Stimulated activated CD4-positive, alpha-beta T cell treated with anti-CD3 and anti-CD28 coated beads, Interleukin-12 subunit alpha, Interleukin-12 subunit beta, amount 100 ng/mL, for 24 hours (primary cell): ENCODE results near the gene SAMD11.
A peak's percentile ranks its signal among the peaks of the same experiment; 100 is the strongest.
"Not testable (repeated sequence)": the region's sequence is repeated elsewhere in the genome, so short reads cannot be mapped to it uniquely, and the experiment has no call there.

Experiments used
- DNase-seq, 2 experiments: peaks; one replicate each; pipeline ENCODE4 v3.0.0-alpha.2; 2020; ENCODE audit warnings: low read depth in 2 of 2

The SAMD11 gene

DNA sequence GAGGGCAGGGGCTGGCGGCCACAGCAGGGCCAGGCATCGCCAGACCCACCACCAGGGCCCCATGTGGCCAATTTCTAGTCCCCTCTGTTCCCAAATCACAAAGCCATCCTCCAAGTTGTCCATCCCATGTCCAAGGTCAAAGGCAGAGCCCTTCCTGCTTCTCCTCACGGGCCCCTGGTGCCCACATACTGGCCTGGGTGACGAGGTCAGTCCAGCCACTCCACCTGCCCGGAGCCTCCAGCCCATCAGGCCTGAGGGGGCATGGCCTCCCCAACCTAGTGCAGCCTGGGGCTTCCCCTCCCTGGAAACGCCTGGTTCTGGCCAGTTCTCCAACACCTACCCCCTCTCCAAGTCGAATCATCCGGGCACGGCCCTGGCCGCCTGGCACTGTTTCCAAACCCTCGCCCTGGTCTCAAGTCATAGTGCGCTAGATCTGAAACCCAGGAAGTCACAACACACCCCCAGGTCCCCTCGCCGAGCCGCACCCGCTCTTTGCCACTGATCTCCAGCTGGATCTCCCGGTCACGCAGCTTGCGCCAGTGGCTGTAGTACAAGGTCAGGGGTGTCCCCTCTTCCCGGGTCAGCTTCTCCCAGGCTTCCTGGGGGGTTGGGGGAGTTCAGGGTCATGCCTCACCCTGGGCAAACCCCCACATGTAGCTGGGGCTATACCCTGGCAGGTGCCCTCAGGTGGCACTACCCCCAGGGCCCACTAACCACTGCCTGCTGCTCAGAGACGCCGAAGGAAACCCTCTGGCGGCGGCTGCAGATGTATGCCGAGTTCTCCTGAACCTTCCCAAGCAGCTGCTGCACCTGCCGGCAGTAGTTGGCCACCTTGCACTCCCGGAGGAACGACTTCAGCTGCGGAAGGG, 22.2 kb downstream of the SAMD11 start:
- DNase-seq, result no peak

GRCh38 chr1:946811-947210, 23.1 kb downstream of the SAMD11 start:
- not testable (repeated sequence) for DNase-seq

DNA sequence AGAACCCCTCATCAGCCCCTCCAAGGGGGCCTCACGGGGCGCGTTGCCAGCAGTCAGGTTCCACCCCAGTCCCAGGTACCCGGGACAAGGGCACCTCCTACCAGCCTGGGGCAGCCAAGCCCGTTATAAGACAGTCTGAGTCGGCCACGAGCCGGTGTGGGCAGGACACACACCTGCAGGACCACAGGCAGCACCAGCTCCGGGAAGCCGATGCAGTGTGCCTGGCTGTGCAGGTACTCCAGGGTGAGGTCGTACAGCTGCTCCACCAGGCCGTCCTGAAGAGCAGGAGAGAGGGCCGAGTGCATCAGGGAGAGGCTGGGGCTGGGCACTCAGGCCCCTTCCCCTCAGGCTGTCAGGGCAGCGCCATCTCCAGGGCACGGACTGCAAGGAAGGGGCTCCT, 24.2 kb downstream of the SAMD11 start:
- DNase-seq, result no peak

GRCh38 chr1:950268-950667, 26.5 kb downstream of the SAMD11 start:
- DNase-seq, result no peak

DNA sequence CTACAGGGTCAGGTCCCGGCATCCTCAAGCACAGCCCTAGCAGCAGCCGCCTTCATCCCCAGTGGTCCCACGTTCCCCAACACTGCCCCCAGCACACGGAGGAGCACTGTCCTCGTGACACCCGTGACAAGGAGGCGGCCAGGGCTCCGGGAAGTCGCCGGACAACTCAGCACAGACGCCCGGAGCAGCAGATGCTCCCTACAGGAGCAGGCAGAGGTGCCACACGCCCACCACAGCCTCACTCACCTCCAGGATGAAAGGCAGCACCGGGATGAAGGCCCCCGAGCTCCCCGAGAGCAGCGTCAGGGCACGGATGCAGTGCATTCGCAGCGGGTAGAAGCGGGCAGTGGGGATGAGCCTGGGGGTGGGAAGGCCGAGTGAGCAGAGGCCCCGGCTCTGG, 27.2 kb downstream of the SAMD11 start:
- DNase-seq, result no peak

- DNase-seq, result no peak
These were observed 27.6 kb downstream of the SAMD11 start for GRCh38 chr1:951364-951763.

- DNase-seq, result no peak
These were observed 28.5 kb downstream of the SAMD11 start for GRCh38 chr1:952201-952600.

GRCh38 chr1:952603-953002, 28.9 kb downstream of the SAMD11 start:
- no peak for DNase-seq

DNA sequence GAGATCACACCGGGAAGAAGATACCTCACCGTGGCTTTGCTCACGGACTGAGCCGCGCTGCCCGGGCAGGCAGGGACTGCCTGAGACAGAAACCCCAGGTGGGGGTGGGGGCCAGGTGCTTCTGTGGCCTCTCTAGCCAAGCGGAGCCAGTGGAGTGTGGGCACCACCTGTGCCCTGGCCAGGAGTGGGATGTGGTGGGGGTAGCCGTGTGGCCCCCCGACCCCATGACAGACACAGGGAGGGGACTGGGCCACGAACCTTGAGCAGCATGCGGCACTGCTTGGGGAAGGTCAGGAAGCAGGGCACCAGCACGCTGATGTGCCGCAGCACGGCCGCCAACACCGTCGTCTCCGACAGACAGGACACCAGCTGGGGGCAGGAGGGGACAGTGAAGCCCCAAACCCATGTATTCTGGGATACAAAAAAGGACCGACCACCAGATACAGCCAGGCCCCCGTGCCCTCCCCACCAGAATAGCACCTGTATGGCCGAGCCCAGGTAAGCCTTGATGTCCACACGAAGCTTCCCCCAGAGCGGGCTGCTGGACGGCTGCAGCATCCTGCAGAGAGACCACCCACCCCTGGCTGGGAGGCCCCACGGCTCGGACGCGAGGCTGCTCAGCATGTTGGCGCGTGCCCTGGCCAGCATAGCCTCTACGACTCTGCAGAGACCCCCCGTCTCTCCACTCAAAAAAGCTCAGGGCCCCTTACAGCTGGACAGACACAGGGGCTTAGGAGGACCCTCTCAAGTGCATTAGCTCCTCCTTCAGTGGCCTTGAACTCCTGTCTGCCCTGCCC, 30.0 kb downstream of the SAMD11 start:
- no peak for DNase-seq

DNA sequence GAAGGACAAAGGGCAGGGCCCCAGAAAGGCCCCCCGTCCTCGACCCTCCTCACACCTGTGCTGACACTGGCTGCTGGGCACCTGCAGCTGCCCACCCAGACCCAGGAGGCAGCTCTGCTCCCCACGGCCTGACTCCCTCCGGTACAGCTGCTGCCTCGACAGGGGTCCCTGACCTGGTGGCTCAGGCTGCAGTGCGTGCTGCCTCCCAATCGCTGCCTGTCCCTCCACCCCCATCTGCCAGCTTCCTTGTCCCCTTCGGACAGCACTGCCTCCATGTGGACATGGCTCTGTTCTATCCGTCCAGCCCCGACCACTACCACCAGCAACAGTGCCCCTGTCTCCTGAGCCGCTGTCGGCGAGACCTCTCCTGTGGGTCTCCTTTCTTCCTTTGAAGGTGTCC, 31.2 kb downstream of the SAMD11 start:
- DNase-seq, result no peak

DNA sequence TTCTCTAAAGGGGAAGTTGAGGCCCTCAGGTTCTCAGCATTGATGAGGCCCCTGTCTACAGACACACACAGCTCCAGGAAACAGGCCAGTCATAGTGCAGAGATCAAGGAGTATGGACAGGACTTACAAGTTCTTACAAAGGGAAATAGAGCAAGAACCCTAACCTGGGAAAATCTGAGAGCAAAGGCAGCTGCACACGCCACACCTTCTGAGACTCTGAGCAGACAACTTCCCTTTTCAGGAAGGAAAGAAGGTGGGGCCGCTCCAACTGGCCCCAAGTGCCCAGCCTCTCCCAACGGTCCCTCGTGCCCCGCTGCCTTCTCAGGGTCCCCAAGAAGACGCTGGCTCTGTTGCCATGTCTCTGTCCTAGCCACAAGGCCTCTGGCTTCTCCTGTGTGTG, 31.8 kb downstream of the SAMD11 start:
- DNase-seq, result no peak

DNA sequence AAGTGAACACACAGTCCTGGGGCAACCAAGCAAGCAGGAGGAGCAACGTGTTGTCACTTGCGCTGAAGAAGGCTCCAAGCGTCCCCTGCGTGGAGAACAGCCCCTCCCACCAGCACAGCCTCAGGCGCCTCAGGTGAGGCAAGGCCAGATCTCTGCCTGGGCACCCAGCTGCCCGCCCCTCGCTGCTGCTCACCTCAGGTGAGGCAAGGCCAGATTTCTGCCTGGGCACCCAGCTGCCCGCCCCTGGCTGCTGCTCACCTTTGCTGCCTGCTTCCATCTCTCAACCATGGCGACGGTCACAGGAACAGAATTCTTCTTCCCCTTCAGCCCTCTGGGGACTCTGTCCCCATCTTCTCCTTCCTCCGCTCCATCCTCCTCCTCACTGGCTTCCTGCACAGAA, 32.9 kb downstream of the SAMD11 start:
- no peak for DNase-seq

DNA sequence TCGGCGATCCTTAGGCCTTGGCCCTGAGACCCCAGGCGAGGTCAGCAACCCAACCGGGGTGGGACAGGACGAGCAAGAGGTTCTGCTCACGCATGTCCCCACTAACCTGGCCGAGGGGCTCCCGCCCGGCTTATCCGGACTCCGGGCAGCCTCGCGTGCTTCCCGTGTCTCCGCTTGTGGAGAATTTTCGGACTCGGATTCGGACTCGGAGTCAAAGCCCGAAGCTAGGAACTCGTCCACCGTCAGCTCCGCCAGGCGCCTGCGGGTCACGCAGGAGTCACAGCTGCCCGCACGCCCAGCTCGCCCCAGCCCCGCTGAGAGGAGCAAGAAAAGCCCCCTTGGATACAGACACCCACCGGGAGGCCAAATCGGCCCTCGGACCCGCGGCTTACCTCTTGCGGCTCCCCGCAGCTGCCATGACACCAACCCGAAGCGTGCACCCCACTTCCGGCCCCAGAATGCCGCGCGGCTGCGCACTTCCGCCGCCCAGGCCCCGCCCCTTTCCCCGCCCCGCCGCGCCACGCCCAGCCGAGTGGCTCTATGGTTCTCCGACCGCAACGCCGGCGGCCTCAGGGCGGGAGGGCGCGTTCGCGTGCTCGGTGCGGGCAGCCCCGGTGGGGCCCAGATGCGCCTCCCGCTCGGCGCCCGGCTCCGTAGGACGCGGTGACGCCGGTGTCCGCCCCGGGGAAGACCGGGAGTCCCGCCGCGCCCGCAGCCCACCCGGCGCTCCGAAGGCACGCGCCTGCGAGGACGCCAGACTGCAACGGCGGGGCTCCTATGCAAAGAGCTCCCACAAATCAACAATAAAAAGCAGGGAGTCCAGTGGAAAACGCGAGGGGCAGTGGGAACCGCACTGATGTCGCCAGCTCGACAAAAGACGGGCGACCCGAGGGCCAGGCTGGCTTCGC, 35.4 kb downstream of the SAMD11 start, which contains the start of gene NOC2L:
Gene NOC2L, minus strand, starts transcription at position 434 of the 908 bp plus-strand sequence. Its CDS starts 16 bp downstream, at position 418.
- DNase-seq, result peak; percentile 97 to 98

DNA sequence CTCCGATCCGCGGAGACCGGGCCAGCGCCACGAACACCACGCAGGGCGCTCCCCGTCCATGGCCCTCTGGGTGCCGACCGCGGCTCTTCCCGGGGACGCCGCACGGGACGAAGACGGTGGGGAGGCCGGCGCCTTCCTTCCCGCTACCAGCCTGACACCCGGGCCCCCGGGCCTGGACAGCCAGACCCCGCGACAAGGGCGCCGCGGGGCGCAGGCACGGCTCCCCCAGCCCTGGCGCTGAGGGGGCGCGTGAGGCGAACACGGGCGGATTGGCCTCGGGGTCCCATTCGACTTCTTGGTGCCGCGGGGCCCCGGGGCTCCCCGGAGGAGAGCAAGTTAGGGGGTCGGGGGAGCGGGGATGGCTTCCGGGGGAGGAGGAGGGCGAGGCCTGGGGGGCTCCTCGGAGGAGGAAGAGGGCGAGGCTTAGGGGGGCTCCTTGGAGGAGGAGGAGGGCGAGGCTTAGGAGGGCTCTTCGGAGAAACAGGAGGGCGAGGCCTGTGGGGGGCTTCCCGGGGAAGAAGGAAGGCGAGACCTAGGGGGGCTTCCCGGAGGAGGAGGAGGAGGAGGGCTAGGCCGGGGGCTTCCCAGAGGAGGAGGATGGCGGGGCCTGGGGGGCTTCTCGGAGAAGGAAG, 36.1 kb downstream of the SAMD11 start:
- DNase-seq, result no peak

DNA sequence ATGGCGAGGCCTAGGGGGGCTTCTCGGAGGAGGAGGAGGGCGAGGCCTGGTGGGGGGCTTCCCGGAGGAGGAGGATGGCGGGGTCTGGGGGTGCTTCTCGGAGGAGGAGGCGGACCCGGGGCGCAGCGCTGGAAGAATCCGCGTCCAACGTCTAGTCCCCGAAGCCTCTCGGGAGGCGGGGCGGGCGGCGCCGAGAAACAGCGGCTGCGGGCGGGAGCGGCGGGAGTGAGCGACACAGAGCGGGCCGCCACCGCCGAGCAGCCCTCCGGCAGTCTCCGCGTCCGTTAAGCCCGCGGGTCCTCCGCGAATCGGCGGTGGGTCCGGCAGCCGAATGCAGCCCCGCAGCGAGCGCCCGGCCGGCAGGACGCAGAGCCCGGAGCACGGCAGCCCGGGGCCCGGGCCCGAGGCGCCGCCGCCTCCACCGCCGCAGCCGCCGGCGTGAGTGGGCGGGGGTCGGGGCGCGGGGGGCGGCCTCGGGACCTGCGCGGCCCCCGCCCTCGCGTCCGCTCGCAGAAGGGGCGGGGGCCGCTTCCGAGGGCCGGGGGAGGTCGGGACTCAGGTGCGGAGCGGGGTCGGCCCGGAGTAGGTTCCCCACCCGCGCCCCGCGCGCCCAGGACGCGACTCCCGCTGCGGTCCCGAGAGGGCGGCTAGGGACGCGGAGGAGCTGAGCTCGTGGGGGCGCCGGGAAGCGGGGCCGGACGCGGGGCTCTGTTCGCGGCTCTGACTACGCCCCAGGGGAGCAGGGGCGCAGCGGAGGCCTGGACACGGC, 36.8 kb downstream of the SAMD11 start, which contains the start of gene KLHL17:
Gene KLHL17, plus strand, starts transcription at position 222 of the 769 bp plus-strand sequence. Its CDS starts 110 bp downstream, at position 332.
- peak; percentile 66 to 84 for DNase-seq

DNA sequence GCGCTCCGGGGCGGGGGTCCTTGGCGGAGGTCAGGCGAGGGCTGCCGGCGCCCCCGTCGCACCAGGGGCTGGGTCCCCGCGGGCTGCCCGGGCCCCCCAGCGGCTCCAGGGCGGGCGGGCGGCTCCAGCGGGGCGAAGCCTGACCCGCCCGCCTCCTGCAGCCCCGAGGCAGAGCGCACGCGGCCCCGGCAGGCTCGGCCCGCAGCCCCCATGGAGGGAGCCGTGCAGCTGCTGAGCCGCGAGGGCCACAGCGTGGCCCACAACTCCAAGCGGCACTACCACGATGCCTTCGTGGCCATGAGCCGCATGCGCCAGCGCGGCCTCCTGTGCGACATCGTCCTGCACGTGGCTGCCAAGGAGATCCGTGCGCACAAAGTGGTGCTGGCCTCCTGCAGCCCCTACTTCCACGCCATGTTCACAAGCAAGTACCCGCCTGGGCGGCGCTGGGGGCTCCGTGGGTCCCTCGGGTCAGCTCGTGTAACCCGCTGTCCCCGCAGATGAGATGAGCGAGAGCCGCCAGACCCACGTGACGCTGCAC, 37.5 kb downstream of the SAMD11 start:
- no peak for DNase-seq

- DNase-seq, result no peak
These were observed 38.9 kb downstream of the SAMD11 start for GRCh38 chr1:962381-963300.

DNA sequence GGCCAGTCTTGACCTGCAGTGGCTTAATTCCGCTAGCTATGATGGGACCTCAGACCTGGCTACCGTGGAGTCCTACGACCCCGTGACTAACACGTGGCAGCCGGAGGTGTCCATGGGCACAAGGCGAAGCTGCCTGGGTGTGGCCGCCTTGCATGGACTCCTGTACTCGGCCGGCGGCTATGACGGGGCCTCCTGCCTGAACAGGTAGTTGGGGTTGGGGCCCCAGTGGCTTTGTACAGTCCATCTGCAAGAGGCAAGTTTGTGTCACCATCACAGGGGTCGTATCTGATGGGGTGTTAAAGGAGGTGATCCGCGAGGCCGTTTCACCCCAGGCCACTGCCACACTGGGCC, 39.6 kb downstream of the SAMD11 start:
- no peak for DNase-seq
